Fibroblast of lung (primary cell): ENCODE data around the gene IFT122.

ENCODE experiments used
- CTCF ChIP-seq, 2 donors: IDR thresholded peaks in 1 of 2; conservative IDR thresholded peaks in 1 of 2; 1 replicate in 1 of 2; 2 replicates in 1 of 2; pipeline ENCODE4 v1.5.1; 2011 to 2012; ENCODE audit warnings: low read length in 2 of 2, control low read depth in 1 of 2, inconsistent platforms in 1 of 2, low read depth in 1 of 2, mild to moderate bottlenecking in 1 of 2
- EZH2 ChIP-seq: IDR thresholded peaks from 2 replicates; pipeline ENCODE4 v1.5.1; 2012; ENCODE audit warnings: low read length, control low read depth, mild to moderate bottlenecking; ENCODE audit errors: missing control alignments

- TF ChIP-seq CTCF (conservative IDR thresholded peaks at IDR 0.05 in 1 of 2, IDR thresholded peaks at IDR 0.05 in 1 of 2; ENCODE audit: low read depth in 1 of 2, low read length in 2 of 2) (no peak), EZH2 (no peak)
Observed at GRCh38 chr3:129556358-129556695, 116.3 kb downstream of the IFT122 start.
